GM21723 (cell line): Measurements from ENCODE around the gene ALDH18A1.

ENCODE experiments used
- ATAC-seq: cut with Tn5 transposase; IDR thresholded peaks from one replicate; pipeline ENCODE4 v1.9.1; 2021; ENCODE audit warnings: mild to moderate bottlenecking, moderate library complexity; ENCODE audit not compliant: unreplicated experiment

The ALDH18A1 gene

DNA sequence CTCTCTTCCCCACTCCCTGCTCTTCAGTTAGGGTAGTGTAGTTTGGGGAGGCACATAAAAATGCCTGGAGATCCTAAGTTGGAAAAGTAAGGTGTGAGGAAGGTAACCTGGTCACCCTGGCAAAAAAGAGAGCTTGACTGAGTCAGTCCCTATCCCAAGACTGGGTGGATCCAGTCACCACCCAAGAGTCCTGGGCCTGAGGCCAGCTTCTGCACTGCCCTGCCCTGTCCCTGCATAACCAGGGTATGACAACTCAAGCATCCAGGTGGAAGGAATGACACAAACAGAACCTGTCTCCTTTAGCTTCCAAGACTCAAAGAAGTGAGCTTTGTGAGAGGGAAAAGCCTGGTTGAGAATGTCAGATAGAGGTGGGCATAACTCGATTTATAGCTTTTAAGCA, 68.5 kb downstream of the ALDH18A1 start:
- ATAC-seq, result no peak

DNA sequence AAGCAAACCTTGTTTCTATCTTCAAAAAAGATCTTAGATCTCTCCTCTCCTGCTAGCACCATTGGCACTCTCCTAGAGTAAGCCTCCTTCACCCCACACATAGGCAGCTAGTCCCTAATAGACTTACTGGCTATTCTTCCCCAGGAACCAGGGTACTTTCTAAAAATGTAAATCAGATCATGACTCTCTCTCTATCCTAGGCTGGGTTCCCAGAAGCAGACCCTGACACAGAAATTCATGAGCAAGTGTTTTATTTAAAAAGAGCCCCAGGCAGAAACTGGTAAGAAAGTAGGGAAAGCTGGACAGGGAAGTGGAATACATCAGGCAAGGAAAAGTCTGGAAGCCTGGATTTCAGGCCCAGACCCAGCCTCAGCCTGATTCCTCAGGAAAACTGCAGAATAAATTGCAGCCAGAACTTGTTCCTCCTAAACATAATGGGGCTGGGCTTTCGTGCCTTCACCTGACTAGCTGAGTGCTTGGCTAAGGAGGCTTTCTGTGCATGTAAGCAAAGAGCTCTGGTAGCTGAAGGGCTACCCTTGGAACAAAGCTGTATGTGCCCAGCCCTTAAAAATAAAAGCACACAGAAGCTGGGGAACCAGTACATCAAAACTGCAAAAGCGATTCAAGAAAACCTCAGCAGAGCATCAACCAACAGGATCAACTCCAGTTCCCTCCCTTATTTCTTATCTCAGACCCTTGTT, 76.5 kb downstream of the ALDH18A1 start:
- no peak for ATAC-seq

DNA sequence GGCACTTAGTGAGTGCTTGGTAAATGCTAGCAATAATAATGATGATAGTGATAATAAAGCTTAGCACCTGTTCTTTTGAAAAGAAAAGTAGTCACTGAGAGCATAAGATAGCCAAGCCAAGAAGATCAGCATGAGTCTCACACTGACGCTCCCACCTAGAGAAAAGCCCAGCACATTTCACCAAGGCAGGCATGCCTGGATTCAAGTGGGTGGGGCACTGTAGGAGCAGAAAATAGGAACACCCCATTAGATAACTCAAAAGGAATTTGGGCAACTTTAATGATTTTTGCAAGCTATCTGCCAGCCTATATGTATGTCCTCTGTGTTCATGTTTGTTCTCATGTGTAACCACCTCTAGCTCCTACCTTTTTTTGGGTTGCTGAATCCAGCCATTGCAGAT, 77.2 kb downstream of the ALDH18A1 start:
- no peak for ATAC-seq

DNA sequence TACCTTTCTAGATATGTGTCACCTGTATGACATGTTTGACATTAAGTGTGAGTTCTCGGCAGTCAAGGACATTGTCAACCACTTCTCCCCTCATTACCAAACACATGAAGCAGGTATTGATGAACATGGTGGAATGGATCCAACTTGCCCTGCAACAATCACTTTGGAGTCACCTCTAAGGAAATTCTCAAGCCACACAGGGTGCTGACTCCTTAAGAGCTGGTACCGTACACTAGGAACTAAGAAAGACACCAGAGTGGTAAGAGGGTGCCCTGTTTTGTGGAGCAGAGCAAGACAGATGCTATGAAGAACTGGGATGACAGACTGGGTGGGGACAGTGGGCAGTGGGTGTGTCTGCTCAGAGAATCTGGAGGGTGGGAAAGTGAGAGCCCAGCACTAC, 77.9 kb downstream of the ALDH18A1 start:
- no peak for ATAC-seq

DNA sequence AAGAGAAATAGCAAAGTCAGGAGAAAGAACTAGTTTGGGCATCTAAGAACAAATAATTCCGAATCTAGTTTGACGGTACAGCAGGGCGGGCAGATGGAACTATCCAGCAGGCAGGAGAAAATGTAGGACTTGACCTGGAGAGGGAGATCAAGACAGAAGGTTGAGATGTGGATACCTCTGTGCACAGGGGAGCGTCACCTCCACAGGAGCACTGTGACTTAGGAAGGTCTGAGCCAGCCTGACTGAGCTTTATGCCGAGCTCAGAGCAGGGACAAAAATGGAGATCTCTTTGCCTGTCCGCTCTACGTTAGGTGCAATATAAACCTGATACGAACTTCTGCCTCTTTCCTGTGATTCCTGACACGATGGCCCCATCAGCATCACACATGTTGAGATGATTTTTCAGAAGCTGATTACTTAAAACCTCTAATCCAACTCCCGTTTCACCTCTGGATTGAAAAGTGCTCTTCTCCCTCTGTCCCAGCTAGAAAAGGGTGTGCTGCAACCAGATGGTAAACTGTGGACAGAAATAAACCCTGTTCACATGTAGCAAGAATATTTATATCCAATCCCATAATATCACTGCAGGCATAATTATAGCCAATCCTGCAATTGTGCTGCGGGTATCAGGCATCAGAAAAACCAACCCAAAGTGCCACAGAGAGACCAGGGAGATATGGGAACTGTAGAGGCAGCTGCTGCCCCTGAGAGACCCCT, 81.7 kb downstream of the ALDH18A1 start:
- no peak for ATAC-seq

DNA sequence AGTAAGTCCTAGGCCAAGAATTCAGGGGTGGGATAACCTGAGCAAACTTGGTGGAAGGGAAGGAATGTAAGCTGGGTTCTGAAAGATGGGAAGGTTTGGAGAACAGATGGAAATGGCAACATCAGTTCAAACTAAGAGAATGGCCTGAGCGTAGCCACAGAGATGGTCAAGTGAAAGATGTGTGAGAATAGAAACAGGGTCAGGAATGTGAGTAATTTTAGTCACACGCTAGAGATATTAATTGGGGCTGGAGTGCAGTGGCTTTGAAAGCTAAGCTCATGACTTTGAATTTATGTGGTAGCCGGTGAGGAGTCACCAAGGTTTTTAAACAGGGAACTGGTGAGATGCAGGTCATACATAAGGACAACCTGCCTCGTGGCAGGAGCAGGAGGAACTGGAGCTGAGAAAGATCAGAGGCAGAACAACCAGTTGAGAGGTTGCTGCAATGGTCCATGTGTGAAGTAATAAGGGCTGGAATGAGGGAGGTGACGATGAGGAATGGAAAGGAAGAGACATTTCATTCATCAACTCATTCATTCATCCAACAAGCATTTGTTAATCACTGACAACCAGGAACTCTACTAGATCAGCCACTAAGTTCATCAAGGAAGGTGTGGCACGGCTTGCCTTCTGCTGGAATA, 82.4 kb downstream of the ALDH18A1 start:
- no peak for ATAC-seq

DNA sequence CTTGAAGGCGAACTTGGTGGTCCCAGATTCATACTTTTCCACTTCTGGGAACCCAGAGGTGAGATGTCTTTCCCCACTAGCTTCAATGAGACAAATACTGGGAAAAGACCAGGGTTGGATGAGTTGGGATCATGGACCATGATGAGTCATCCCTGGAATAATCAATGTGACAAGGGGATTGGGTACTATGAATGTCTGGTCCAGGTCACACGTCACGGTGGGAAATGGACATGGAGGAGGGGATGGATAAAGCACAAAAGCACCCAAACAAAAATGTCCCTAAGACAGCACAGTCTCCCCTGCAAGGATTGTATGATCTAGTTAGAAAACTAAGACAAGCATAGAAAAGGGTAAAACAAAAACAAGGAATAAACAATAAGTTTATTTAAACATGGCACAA, 83.0 kb downstream of the ALDH18A1 start:
- no peak for ATAC-seq

DNA sequence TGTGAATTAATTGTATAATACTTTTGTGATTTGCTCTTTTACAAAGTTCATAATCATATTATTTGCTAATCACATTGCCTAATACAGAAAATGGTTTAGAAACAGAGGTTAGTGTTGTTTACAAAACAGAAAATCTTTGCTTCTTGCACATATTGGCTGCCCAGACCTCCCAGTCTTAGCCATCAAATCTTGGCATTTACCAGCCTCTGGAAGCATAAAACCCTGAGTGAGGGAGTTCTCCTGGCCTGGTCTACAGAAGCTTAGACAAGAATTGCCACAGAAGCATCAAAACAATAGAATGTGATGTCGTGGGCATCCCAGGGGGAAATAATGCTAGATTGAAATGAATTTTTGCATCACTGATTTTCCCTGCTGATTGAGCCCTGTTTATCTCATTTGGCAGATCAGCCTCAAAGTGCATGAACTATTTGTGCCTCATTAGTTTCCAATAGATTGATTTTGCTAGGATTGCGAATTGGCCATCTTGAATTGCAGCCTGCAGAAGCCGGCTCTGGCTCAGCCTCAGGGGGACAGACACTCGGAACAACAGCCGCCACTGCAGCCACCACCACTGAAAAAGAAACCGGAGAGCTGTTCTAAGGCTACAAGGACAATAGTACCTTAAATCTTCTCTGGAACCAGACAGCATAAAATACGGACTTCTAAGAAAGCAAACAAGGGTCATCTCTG, 84.2 kb downstream of the ALDH18A1 start:
- no peak for ATAC-seq

DNA sequence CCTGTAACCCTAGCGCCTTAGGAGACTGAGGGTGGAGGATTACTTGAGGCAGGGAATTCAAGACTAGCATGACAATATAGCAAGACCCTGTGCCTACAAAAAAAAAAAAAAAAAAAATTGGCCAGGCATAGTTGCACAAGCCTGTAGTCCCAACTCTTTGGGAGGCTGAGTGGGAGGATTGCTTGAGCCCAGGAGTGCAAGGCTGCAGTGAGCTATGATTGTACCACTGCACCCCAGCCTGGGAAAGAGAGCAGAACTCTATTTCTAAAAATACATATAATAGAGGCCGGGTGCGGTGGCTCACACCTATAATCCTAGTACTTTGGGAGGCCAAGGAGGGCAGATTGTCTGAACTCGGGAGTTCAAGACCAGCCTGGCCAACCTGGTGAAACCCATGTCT, 85.1 kb downstream of the ALDH18A1 start:
- ATAC-seq, result no peak

DNA sequence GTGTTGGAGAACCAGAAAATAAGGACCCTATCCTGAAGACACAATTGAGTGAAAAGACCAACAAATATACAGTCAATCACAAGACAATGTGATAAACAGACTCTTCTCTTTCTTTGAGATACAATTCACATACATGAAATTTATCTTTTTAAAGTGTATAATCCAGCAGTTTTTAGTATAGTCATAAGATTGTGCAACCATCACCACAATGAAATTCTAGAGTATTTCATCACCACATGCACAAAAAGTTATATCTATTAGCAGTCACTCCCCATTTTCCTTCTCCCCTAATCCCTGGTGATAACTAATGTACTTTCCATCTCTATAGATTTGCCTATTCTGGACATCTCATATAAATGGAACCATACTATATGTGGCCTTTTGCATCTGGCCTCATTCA, 87.1 kb downstream of the ALDH18A1 start:
- ATAC-seq, result no peak

DNA sequence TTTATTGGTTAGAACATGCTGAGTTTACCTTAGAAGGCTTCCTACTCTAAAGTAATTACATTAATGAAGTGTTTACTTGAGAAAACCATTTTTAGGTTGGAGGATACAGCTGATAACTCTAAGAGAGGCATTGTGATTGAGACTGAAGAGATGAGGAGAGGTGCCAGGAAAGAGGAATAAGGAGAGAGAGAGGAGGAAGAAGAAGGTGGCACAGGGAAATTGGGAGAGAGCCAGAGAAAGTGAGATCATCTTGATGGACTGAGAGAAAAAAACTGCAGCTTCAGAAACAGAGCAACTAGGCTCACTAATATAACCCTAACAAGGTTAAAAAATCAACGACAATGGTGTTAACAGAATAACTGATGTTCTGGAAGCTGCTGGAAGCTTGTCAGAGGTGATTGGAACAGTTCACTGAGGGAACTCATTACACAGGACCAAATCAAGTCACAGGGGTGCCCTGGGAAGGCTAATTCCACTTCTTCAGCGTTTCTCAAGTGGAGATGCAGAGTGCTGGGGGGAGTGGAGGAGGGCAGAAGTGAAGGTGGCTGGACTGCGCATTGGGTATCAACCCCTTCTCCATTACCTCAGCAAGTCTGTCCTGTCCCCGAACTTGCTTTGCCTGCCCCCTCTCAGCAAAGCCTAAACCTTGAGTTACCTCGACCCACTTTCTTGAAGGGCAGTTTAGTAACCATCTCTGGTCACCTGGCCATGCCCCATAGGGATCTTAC, 88.4 kb downstream of the ALDH18A1 start:
- no peak for ATAC-seq

DNA sequence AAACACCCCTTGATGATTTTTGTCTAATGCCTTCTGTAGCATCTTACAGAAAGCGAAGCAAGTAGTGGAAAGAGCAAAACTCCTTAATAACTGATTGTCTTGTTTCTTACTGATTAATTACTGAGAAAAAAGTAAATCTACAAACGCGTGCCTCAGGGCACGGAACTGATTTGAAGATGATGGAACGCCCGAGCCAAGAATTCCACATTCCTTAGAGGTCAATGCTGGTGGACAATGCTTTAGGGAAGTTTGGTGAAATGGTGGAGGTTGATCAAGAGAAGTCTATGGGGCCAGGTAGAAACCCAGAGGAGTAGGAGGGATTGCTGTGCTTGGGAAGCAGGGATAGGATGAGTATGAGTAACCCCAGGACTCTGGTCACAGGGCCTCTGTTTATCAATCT, 90.4 kb downstream of the ALDH18A1 start:
- ATAC-seq, result no peak

DNA sequence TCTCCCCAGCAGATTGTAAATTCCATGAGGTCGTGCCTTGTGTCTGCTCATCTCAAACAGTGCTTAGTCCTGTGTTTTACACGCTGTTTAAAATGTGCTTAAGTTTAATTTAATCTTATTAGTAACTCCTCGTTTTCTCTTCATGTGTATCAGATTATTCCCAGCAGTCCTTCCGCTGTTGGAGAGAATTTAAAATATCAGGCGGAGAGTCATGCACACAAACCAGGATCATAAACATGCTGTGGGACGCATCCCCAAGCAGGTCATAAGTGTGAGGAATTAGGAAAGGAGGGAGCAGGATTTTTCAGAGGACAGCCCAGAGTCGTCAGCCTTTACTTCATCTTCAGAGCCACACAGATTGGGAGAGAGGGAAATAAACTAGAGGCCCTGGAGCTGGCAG, 91.2 kb downstream of the ALDH18A1 start:
- ATAC-seq, result no peak

DNA sequence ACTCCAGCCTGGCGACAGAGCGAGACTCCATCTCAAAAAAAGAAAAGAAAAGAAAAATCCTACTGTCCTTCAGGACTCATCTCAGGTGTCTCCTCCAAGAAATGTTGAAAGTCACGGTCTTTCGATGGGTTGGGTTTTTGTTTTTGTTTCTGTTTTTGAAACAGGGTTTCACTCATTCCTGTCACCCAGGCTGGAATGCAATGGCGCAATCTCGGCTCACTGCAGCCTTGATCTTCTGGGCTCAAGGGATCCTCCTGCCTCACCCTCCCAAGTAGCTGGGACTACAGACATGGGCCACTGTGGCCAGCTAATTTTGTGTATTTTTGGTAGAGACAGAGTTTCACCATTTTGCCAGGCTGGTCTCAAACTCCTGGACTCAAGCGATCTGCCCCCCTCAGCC, 92.2 kb downstream of the ALDH18A1 start:
- ATAC-seq, result no peak

DNA sequence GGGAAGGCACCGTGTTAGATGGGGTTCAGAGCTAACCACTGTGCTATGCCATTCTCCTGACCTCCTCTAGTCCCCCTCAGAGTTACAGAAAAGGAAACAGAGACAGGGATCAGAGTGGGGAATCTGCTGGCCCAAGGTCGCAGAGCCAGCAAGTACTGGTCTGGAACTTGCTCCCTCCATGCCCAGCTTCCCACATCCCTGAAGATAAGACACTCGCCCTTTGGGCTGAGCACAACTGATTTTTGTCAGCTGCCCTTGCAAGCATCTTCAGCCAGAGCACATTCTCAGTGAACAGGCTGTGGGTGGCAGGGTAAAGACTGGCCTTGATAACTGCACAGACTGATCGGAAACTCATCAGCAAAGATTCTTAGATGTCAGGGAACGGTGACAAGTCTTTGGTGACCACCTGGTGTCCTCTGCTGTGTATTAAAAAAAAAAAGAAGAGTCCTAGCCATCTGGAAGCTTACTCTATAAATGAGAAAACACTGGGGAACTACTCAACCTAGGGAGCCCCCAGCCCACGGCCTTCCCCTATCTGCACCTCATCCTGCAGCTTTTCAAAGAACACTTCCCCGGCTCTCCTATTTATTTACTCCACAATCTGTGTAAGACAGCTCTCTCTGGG, 94.1 kb downstream of the ALDH18A1 start:
- no peak for ATAC-seq

DNA sequence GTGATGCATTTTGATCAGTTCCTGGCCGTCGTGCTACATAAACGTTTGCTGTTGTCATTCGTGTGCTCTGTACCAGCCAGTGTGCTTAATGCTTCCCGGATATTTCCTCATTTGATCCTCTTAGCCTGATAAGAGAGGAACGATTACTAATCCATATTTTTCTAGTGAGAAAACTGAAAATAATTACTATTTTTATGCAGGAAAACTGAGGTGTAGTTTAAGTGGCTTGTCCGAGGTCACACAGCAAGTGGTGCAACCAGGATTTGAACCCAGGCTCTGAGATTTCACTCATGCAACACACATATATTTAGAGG, 94.7 kb downstream of the ALDH18A1 start:
- no peak for ATAC-seq

DNA sequence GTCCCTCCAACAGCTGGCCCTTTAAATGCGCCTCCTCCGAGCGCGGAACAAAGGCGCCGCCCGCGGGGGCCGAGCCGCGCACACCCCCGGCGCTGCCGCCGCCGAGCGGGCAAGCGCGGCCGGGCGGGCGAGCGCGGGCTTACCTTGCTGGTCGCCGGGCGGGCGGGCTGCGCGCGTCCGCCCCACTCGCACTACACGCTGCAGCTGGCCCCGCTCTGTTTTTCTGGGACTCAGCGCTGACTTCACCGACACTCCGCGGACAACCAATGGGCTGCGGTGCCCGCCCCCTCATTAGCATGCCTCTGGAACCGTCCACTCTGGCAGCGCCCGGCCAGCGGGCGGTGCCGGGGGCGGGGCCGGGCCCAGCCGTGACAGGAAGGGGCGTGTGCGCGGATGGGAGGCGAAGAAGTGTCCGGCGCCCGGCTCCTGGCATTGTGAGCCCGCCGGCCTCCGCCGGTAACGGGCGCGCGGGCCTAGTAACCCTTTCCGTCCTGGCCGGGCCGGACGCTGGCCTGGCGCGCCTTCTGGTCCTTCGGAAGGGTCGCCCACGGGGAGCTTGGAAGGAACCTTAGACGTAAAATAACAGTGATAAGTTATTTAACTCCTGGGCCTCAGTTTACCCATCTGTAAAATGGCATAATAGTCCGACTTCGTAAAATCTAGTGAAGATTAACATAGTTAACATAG, 95.2 kb downstream of the ALDH18A1 start, which contains the start of gene SORBS1:
Gene SORBS1 (minus strand): TSS at position 195 of the 687 bp plus-strand sequence. CDS start 120,236 bp downstream, outside the sequence.
- peak; percentile 99 for ATAC-seq

DNA sequence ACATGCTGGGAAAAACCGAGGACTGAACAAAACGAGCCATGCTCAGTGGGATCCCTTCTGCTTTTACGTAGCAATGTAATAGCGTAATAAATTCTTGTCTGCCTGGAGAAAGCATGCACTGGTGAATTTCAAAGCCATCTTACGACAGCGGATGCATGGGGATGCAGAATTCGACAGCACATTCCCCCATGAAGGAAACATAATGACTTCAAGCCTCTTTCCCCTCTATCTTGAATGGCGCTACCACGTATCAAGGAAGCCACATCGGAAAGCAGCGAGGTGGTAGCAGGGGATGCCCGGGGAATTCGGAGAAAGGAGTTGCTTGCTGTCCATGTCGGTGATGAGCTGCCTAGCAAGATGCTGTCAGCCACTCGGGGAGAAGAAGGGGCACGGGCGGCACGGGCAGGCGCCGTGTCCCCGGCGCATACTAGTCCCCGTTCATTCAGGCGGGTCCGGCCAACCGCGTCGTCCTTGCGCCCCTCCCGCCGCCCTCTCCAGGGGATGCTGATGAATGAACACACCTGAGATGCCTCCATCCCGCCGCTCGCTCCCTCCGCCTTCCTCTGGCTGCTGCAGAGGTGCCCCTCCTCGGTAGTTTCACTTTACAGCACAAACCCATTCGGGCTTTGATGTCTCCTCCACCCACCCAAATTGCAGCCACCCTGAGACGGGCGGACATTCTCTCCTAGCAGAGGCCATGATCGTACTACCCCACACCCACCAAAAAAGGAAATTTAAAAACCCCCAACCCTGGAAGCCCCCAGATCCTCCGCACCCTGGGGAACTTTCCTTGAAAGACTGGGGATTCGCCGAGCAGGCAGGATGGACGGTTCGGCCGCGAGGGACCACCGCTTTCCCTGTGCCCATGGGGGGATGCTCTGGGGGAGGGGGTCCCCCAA, 96.0 kb downstream of the ALDH18A1 start:
- ATAC-seq, result peak; percentile 23

DNA sequence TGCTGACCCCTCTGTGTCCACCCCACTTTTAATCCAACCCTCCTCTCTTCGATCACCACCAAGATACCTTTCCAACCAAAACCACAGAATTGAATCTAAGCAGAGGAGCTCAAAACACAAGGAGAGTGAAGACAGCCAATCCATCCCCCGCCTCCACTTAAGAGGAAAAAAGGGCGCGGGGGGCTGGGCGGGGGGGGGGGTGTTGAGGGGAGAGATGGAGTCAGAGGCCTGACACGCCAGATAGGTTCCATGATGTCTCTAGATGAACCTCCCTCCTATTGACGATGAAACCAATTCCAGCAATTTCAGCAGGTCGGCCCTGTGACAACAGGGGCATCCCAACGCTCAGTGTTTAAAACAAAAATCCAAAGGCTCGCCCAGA, 96.6 kb downstream of the ALDH18A1 start:
- no peak for ATAC-seq
